NCI-H1092 treated with DMSO at 0.1 percent for 48 hours (cell line): ENCODE results near the gene ZNF625.

Experiments used
- DNase-seq: peaks from one replicate; lab custom pipeline; 2025; lab: John Stamatoyannopoulos, UW

The ZNF625 gene

GRCh38 chr19:12156223-12157058 is at the start of gene ZNF625:
Gene ZNF625 (minus strand): TSS chr19:12156734. CDS start chr19:12156558, 176 bp downstream.
- DNase-seq, result peak; percentile 95

DNA sequence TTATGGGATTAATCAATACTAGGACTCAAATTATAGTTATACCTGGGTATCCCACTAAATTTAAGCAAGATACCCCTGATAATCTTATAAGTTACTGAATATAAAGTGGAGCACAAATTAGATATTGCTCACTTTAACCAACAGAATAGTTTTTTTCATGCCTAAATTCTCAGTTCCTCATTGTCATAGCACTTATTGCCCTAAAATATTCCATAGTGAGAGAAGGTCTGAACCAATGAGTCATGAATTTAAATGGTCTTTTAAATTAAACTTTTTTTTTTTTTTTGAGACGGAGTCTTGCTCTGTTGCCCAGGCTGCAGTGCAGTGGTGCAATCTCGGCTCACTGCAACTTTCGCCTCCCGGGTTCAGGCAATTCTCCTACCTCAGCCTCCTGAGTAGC is 48.8 kb upstream of the ZNF625 start:
- DNase-seq, result no peak

GRCh38 chr19:12202250-12202649 is 45.7 kb upstream of the ZNF625 start:
- peak; percentile 13 for DNase-seq

DNA sequence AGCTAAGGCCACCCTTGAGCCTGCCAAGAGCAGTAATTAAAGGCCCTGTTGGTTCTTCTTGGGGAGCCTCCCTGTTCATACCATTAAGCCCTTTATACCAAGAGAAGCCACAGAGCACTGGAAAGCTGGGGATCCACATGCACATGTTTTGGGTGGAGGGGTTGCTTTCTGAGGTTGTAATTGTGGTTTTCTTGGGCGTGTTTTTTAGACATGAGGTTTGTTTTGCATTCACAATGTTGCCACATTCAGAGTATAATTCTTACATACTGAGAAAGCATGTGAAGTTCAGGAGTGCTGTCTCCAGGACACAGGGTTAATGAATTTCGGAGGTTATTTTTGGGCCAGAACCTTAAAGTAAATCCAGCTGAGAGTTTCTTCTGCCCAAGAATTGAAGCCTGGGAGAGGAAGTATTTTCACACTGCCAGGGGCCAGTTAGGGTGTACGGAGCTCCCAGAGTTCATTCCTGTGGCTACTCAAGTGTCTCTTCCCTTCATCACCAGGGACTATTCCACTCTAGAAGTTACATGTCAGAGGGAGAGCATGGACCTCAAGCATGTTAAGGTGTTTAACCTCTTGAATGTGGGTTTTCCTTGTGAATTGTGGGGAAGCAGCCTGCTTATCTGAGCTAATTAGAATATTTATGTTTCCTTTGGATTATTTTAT is 43.4 kb upstream of the ZNF625 start:
- no peak for DNase-seq

DNA sequence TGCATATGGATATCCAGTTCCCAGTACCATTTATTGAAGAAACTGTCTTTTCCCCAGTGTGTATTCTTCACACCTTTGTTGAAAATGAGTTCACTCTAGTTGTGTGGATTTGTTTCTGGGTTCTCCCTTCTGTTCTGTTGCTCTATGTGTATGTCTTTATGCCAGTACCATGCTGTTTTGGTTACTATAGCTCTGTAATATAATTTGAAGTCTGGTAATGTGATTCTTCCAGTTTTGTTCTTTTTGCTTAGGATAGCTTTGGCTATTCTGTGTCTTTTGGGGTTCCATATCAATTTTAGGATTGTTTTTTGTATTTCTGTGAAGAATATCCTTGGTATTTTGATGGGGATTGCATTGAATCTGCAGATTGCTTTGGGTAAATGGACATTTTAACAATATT is 41.6 kb upstream of the ZNF625 start:
- no peak for DNase-seq

DNA sequence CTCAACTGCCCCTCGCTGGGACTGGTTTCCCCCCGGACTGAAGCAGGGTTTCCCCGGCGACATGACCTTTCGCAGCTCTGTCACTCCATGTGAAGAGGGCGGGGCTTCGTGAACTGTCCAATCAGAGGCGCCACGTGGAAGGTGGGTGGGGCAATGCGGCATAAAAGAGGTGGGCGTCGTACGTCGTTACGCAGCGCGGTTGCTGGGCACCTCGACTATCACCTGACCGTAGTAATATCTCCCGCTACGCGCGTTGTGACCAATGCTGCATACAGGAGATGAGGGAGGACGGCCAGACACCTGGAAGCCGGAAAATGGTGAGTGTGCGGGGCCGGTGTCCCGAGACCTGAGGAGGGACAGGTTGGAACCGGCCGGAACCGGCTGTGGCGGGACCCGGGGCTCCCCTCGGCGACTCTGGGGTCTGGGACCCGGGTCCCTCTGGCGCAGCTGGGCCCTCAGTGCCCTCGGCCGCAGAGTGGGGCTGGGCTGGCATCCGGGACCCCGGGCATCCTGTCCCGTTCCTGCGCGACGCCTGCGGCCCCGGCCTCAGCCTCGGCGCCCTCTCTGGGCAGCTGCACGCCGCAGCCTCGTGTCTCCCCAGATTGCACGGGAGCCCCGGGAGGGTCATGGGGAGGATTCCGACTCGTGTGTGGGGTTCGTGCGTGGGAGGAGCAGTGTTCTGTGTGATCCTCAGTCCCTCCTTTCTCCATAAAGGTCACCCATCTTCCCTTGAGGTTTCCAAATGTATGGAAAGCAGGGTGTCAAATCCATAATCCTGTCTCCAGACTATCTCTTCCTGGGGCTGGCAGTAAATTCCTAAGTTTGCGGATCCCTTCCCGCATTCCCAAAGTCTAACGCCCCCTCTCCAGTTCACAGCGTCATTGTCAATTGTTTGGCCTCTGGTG is 38.5 kb upstream of the ZNF625 start:
- DNase-seq, result peak; percentile 94

DNA sequence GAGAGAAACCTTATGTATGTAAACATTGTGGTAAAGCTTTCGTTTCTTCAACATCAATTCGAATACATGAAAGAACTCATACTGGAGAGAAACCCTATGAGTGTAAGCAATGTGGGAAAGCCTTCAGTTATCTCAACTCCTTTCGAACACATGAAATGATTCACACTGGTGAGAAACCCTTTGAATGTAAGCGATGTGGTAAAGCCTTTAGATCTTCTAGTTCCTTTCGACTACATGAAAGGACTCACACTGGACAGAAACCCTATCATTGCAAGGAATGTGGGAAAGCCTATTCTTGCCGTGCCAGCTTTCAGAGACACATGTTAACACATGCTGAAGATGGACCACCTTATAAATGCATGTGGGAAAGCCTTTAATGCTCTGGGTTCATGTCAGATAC is 31.1 kb upstream of the ZNF625 start:
- no peak for DNase-seq

DNA sequence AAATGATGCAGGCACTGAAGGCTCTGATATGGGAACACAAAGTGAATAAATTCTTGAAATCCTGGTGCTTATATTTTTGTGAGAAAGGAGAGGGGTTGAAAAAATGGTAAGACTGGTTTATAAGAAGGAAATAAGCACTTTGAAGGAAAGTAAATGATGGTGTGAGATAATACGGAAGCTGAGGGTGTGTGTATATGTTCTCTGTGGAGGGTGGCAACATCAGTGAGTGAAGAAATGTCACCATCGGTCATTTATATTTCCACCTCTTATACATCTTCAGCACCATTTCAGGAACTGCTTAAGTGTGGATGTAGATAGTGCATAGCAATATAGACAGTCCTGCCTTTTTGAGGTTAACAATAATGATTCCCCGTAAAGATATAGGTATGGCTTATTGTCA is 23.8 kb upstream of the ZNF625 start:
- no peak for DNase-seq

GRCh38 chr19:12166626-12167025 is 10.1 kb upstream of the ZNF625 start:
- DNase-seq, result no peak

- no peak for DNase-seq
Measured at GRCh38 chr19:12163826-12164225, 7.3 kb upstream of the ZNF625 start.

- peak; percentile 95 for DNase-seq
Measured at GRCh38 chr19:12162882-12163806, 6.6 kb upstream of the ZNF625 start, which contains the start of gene ZNF136. Gene ZNF136 (plus strand): TSS chr19:12163096. CDS start chr19:12163204, 108 bp downstream.

DNA sequence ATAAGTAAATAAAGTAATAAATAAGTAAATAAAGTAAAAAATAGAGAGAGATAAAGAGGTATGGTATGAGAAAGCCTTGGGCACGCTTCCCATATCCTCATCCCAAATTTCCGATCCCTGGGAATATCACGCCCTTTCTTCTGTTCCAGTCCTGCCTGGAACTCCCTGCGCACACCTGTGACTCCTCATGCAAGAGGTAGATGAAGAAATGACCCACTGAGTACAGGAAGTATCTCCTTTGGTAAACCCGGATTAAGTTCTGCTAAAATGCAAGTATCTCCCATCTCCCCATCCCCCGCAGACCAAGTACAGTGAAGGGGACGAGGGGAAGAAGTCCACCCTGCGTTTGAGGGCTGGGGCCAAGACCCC is 6.0 kb upstream of the ZNF625 start:
- DNase-seq, result no peak

GRCh38 chr19:12159773-12160414 is 3.4 kb upstream of the ZNF625 start:
- DNase-seq, result no peak

GRCh38 chr19:12155324-12155860 is 1.1 kb downstream of the ZNF625 start:
- no peak for DNase-seq

DNA sequence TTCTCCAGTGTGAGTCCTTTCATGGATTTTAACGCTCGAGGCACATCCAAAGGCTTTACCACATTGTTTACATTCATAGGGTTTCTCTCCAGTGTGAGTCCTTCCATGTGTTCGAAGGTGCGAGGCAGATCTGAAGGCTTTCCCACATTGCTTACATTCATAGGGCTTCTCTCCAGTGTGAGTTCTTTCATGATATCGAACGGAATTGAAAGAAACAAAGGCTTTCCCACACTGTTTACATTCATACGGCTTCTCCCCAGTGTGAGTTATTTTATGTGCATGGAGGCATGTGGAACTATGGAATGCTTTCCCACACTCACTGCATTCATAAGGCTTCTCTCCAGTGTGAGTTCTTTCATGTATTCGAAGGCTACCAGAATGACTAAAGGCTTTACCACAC is 11.2 kb downstream of the ZNF625 start:
- DNase-seq, result no peak

- no peak for DNase-seq
Measured at GRCh38 chr19:12141405-12141736, 15.2 kb downstream of the ZNF625 start.

DNA sequence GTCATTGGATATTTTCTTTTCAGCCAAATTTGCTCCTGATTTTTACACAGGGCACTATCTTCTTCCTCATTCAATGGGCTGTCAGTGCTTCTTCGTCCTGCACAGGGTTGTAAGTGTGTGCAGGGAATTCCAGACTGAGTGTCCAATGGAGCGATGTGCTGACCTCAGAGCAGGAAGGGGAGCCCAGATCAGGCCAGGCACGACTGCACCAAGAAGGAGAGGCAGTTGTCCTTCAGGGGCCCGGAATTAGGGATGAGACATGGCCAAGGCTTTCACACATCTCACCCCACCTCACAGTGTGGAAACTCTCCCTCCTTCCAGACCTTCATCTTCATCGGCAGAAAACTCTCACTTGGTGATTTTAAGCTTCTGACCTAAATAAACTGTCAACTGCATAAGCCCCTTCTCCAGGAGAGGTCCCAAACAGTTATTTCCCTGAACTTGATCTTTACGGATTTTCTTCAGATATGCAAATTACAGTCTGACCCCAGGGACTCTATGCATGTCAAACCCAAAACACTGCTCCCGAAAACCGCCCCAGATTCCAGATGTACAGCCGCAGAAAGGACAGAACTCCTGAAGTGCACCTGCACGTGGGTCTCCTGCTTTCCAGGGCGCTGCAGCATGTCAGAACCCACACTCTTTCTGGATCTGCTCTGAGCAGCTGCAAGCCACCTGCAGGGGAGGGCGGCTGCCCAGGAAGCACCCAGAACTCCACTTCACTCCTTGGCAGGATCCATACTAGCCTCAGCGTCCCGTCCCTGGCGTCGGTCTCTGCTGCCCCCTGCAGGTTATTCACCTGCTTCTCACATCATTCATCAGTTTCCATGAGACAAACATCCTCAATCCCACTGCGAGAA is 15.8 kb downstream of the ZNF625 start:
- DNase-seq, result peak; percentile 80

DNA sequence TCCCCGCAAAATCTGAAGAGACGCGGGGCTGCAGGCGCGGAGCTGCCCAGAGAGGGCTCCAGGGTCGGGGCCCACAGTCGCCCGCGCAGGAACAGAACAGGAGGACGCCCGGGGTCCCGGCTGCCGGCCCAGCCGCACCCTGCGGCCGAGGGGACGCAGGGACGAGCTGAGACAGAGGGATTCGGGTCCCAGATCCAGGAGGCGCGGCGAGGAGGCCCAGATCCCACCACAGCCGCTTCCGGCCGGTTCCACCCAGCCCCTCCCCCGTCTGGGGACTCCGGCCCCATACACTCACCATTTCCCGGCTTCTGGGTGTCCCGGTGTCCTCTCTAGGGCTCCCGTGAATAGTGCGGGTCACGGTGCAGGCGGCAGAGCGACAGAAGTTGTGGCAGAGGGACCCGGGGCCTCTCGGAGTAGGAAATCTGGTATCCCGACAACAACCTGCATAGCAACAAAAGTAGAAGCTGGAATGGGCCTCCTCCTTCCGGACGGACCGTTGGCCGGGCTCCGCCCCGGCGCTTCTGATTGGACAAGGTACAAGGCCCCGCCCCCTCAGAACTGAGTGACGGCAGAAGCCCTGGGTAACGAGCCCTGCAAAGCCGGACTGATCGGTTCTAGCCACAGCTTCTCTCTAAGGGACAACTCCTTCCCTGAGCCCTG is 16.5 kb downstream of the ZNF625 start, which contains the start of gene ZNF20:
Gene ZNF20, minus strand, starts transcription at position 466 of the 660 bp plus-strand sequence. Its CDS starts 168 bp downstream, at position 298.
- DNase-seq, result peak; percentile 82

DNA sequence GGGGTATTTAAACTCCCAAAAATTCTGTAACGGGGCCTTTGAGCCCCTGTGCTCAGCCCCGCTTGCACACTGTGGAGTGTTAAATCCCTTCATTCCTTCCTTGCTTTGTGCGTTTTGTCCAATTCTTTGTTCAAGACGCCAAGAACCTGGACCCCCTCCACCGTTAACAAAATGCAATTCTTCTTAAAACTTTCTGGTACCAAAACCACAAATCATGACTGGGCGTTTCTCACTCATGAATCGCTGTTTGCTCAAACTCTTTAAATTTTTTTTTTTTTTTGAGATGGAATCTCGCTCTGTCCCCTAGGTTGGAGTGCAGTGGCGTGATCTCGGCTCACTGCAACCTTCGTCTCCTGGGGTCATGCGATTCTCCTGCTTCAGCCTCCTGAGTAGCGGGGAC is 17.3 kb downstream of the ZNF625 start:
- DNase-seq, result no peak
